Spleen (tissue), 11 donors: ENCODE data around the gene NEK1. TPM values are rescaled to one million over a fixed set of nuclear protein-coding genes. Genes with fewer than 3 reads are reported as not detected.

ENCODE experiments used
- DNase-seq: peaks from one replicate; pipeline ENCODE4 v3.0.0-alpha.2; 2020
- H3K27ac ChIP-seq, 8 donors: fragments of 200-600 bp; sonication (generic) in 7 of 8; 1 replicate in 4 of 8; 2 replicates in 4 of 8; pipeline versions ENCODE4 v1.5.0 to v1.8.0; 2016 to 2021; ENCODE audit warnings: inconsistent platforms in 4 of 8, mild to moderate bottlenecking in 4 of 8, moderate library complexity in 1 of 8
- H3K27me3 ChIP-seq, 7 donors: fragments of 200-600 bp; sonication (generic) in 6 of 7; replicated peaks in 1 of 7; 1 replicate in 4 of 7; 2 replicates in 3 of 7; pipeline versions ENCODE4 v1.5.0 to v1.8.0; 2016 to 2021; ENCODE audit warnings: inconsistent platforms in 3 of 7, mild to moderate bottlenecking in 1 of 7
- H3K36me3 ChIP-seq, 6 donors: fragments of 200-600 bp; sonication (generic) in 5 of 6; 1 replicate in 4 of 6; 2 replicates in 2 of 6; pipeline versions ENCODE4 v1.5.0 to v1.8.0; 2016 to 2021; ENCODE audit warnings: inconsistent platforms in 2 of 6
- H3K4me1 ChIP-seq, 6 donors: fragments of 200-600 bp; sonication (generic) in 5 of 6; 1 replicate in 3 of 6; 2 replicates in 3 of 6; pipeline versions ENCODE4 v1.5.0 to v1.8.0; 2016 to 2021; ENCODE audit warnings: inconsistent platforms in 3 of 6
- H3K4me3 ChIP-seq, 8 donors: fragments of 200-600 bp; sonication (generic) in 7 of 8; 1 replicate in 4 of 8; 2 replicates in 4 of 8; pipeline versions ENCODE4 v1.5.0 to v1.8.0; 2016 to 2021; ENCODE audit warnings: inconsistent platforms in 4 of 8, mild to moderate bottlenecking in 4 of 8, moderate library complexity in 2 of 8
- H3K9me3 ChIP-seq, 8 donors: fragments of 200-600 bp; sonication (generic) in 7 of 8; 1 replicate in 4 of 8; 2 replicates in 4 of 8; pipeline versions ENCODE4 v1.5.0 to v1.8.0; 2016 to 2021; ENCODE audit warnings: inconsistent platforms in 4 of 8
- POLR2A ChIP-seq, 3 donors: fragments of 450-650 bp; IDR thresholded peaks; one replicate each; pipeline ENCODE4 v1.5.1; 2017; ENCODE audit warnings: antibody characterized with exemption in 3 of 3, mild to moderate bottlenecking in 1 of 3
- POLR2AphosphoS5 ChIP-seq, 3 donors: sonication (generic); formaldehyde crosslinking; IDR thresholded peaks; one replicate each; pipeline ENCODE4 v1.5.1; 2017; ENCODE audit warnings: antibody characterized with exemption in 3 of 3
- WGBS, 5 donors: extraction: QIAGEN DNeasy Blood & Tissue Kit in 3 of 5; methylation state at CpG; one replicate each; pipeline versions ENCODE4 v1.1.5 to v1.1.7; 2013 to 2018; 5-methylcytosine and 5-hydroxymethylcytosine counted together
- intact Hi-C: fragments of 100-400 bp; cut with DNase I; formaldehyde crosslinking; loops from one replicate; pipeline ENCODE4 v1.15.0; 2023; ENCODE audit warnings: low total_unique reads
- polyA plus RNA-seq, 3 donors: library from polyadenylated mRNA; stranded (reverse); fragments of 200-250 nt; gene quantifications; one replicate each; pipeline ENCODE4 v1.2.1, GENCODE V29; 2013
- total RNA-seq, 7 donors: library from RNA; depleted of rRNA in 3 of 7; stranded (reverse); fragments of >200 nt in 3 of 7; fragmentation: NEBNext Ultra II Directional in 4 of 7; extraction: Animal tissue kit (Norgen Biotek cat#: 25700) in 4 of 7; gene quantifications; one replicate each; pipeline versions ENCODE4 v1.1.0 to v1.2.1, GENCODE V29; 2016 to 2021
- TF ChIP-seq, protein P1 (sequence below), 11 experiments: fragments of 200-600 bp in 7 of 11; fragments of 450-650 bp in 4 of 11; sonication (generic) in 4 of 11; IDR thresholded peaks in 8 of 11; conservative IDR thresholded peaks in 3 of 11; 1 replicate in 7 of 11; 2 replicates in 4 of 11; pipeline versions ENCODE4 v1.4.0 to v1.8.0; 2016 to 2021; ENCODE audit warnings: antibody characterized with exemption in 11 of 11, inconsistent platforms in 4 of 11, mild to moderate bottlenecking in 1 of 11
- donor health status: healthy with polysubstance abuse.
- donor health status: DM: no; HTN: no; CAD: no; lungs with moderate emphysema.
- donor health status: DM: no; HTN: no; CAD: no.
- donor health status: Bipolar disorder and iron deficiency.
- donor health status: healthy.
- donor health status: DM: no; HTN: no; CAD: no.
- donor health status: DM: yes; HTN: yes; CAD: no.

The NEK1 gene
- total and polyA plus RNA-seq, 10 donors = 3.0 to 20.0 (median 11.1) TPM

DNA sequence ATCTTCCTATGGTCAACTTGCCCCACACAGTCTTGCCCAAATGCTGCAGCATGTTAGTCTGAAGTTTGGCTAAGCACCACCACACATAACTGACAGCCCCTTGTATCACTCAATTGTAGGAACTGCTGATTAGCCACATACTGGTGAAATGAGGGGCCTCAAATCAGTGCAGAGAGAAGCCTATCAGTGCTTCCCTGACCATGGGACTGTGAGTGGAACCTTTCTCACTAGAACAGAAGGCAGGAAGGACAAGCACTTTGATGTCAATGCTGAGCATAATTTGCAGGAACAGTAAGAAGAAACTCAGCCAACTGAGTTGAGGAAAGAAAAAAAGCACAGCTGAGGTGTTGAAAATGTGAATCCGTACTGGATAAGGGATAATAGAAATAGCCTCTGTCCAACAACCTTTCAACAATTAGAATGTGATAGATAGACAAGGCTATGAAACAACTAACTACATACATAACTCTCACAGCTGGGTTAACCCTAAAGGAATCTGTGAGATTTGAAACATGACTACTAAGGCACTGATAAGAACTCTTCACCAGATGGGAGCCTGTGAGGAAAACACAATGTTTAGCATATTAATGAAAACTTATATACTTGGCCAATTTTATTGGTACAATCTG, 205.1 kb downstream of the NEK1 start:
- 90 to 100% (median 93%) methylated on average over 1 of the region's 1 CpG for WGBS, 5 donors
- intact Hi-C loops = no loop called here
- no peak overlapping the region for H3K27ac ChIP-seq

DNA sequence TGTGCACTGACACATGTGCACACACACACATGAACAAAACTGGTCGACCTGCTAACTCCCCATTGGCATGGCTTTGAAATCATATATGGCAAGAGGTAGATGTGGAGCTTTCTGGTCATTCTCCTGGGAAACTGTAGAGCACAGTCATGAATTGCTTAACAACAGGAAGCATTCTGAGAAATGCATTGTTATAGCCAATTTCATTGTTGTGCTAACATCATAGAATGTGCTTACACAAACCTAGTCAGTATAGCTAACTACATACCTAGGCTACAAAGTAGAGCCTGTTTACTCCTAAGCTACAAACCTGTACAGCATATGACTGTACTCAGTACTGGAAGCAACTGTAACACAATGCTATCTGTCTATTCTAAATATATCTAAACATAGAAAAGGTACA, 207.4 kb downstream of the NEK1 start:
- Histone ChIP-seq H3K36me3 (peaks cover 0 to 32% (median 1%) of the 10 kb centered on the region in 6 donors), H3K27ac (no peak overlapping the region), H3K4me1 (no peaks in the 10 kb centered on the region), H3K4me3 (no peak overlapping the region), H3K9me3 (no peaks in the 10 kb centered on the region), H3K27me3 (no peaks in the 10 kb centered on the region)
- DNase-seq = no peak
- intact Hi-C loops = no loop called here
- TF ChIP-seq POLR2A (IDR thresholded peaks at IDR 0.05) = no peak
- TF ChIP-seq, protein P1, sequence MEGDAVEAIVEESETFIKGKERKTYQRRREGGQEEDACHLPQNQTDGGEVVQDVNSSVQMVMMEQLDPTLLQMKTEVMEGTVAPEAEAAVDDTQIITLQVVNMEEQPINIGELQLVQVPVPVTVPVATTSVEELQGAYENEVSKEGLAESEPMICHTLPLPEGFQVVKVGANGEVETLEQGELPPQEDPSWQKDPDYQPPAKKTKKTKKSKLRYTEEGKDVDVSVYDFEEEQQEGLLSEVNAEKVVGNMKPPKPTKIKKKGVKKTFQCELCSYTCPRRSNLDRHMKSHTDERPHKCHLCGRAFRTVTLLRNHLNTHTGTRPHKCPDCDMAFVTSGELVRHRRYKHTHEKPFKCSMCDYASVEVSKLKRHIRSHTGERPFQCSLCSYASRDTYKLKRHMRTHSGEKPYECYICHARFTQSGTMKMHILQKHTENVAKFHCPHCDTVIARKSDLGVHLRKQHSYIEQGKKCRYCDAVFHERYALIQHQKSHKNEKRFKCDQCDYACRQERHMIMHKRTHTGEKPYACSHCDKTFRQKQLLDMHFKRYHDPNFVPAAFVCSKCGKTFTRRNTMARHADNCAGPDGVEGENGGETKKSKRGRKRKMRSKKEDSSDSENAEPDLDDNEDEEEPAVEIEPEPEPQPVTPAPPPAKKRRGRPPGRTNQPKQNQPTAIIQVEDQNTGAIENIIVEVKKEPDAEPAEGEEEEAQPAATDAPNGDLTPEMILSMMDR (IDR thresholded peaks at IDR 0.05 in 8 of 11, conservative IDR thresholded peaks at IDR 0.05 in 3 of 11) = no peak
- TF ChIP-seq POLR2AphosphoS5 (IDR thresholded peaks at IDR 0.05) = no peak
- 64 to 82% (median 67%) methylated on average over 1 of the region's 1 CpG for WGBS, 5 donors

More for the DNA sequence above, 205.1 kb downstream of the NEK1 start:
- no peak for TF ChIP-seq POLR2AphosphoS5 (IDR thresholded peaks at IDR 0.05)
- TF ChIP-seq, protein P1 (IDR thresholded peaks at IDR 0.05 in 8 of 11, conservative IDR thresholded peaks at IDR 0.05 in 3 of 11) = no peak
- TF ChIP-seq POLR2A (IDR thresholded peaks at IDR 0.05) = no peak
- H3K4me3 ChIP-seq = no peak overlapping the region
- H3K4me1 ChIP-seq = peaks cover 0 to 18% (median 11%) of the 10 kb centered on the region in 6 donors
- H3K27me3 ChIP-seq = no peaks in the 10 kb centered on the region
- no peaks in the 10 kb centered on the region for H3K9me3 ChIP-seq
- peaks cover 0 to 17% (median 1%) of the 10 kb centered on the region in 6 donors for H3K36me3 ChIP-seq
- DNase-seq = no peak

DNA sequence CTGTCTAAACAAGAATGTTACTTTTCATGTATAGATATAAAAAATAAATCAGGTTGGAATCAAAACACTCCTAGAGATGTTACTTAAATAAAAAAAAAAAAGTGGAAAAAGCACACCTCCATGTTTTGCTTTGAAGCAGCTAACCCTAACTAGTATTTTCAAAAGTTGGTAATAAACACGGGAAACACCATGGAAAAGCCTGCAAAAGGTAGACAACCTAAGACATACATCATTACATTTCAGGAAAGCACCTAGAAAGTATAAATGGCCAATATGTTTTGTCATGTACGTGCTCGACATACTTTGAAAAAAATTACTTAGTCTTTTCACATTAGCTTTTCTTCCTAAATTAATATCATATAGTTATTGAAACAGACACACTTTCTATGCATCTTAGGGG, 211.6 kb downstream of the NEK1 start:
- WGBS, 5 donors = 59 to 79% (median 61%) methylated on average over 3 of the region's 3 CpGs
- TF ChIP-seq POLR2AphosphoS5 (IDR thresholded peaks at IDR 0.05) (no peak), POLR2A (IDR thresholded peaks at IDR 0.05) (no peak)
- TF ChIP-seq, protein P1 (IDR thresholded peaks at IDR 0.05 in 8 of 11, conservative IDR thresholded peaks at IDR 0.05 in 3 of 11) = no peak
- H3K27me3 ChIP-seq = no peaks in the 10 kb centered on the region
- no peak overlapping the region for H3K4me3 ChIP-seq
- no peak for DNase-seq
- no peaks in the 10 kb centered on the region for H3K4me1 ChIP-seq
- no peaks in the 10 kb centered on the region for H3K9me3 ChIP-seq
- H3K36me3 ChIP-seq = peaks cover 0 to 42% (median 3%) of the 10 kb centered on the region in 6 donors
- intact Hi-C loops = no loop called here
- H3K27ac ChIP-seq = no peak overlapping the region

DNA sequence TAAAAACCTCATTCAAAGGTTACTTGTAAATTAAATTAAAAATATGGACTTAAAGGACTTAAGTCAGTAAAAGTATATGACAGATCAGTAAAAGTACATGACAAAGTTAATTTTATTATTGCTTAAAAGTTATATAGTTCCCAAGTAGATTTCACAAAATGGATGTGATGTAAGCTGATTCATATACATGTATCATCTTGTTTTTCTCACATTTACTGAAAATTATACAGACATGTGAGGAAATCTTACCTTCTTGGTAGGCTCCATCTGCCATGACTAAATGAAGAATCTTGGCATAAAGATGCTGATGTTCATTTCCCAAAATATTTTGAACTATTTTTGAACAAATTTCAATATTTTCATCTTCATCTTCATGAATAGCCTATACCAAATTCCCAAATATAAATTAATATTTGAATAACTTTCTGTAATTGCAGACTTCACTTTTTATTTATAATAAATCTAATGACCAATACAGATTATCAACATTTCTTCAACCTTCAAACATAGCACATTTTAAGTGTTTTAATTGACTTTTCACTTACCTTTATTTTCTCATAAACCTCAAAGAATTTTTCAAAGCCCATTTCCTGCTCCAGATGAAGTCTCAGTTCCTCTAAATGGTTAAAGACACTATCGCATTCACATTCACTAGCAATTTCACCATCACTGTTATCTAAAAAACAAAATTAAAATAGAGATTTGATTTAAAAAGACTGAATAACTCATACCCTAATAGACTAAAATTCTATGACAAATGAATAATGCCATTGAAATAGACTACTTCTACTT, 212.2 kb downstream of the NEK1 start:
- peaks cover 0 to 37% (median 3%) of the 10 kb centered on the region in 6 donors for H3K36me3 ChIP-seq
- TF ChIP-seq POLR2A (IDR thresholded peaks at IDR 0.05) = no peak
- TF ChIP-seq, protein P1 (IDR thresholded peaks at IDR 0.05 in 8 of 11, conservative IDR thresholded peaks at IDR 0.05 in 3 of 11) = no peak
- TF ChIP-seq POLR2AphosphoS5 (IDR thresholded peaks at IDR 0.05) = no peak
- H3K4me1 ChIP-seq = no peaks in the 10 kb centered on the region
- no peaks in the 10 kb centered on the region for H3K27me3 ChIP-seq
- H3K9me3 ChIP-seq = no peaks in the 10 kb centered on the region
- H3K27ac ChIP-seq = no peak overlapping the region
- no peak overlapping the region for H3K4me3 ChIP-seq
- intact Hi-C loops = no loop called here
- no peak for DNase-seq
- 56 to 65% (median 62%) methylated on average over 1 of the region's 1 CpG for WGBS, 5 donors
